Activated T-cell treated with anti-CD3 and anti-CD28 coated beads, Interleukin-2, amount 50 U/mL, for 24 hours (primary cell): ENCODE data around the gene RCBTB1.

Experiments used
- DNase-seq: peaks from one replicate; pipeline ENCODE4 v3.0.0-alpha.2; 2020
- H3K27ac Mint-ChIP-seq: 2 replicates; pipeline ENCODE4 v1.8.0; 2020; ENCODE audit warnings: mild to moderate bottlenecking, mixed read lengths
- H3K27me3 Mint-ChIP-seq: 2 replicates; pipeline ENCODE4 v1.8.0; 2020; ENCODE audit warnings: mixed read lengths
- H3K36me3 Mint-ChIP-seq: 2 replicates; pipeline ENCODE4 v1.8.0; 2020; ENCODE audit warnings: low read depth, mixed read lengths
- H3K4me1 Mint-ChIP-seq: 2 replicates; pipeline ENCODE4 v1.8.0; 2020; ENCODE audit warnings: low read depth, mixed read lengths
- H3K4me3 Mint-ChIP-seq: 2 replicates; pipeline ENCODE4 v1.8.0; 2020; ENCODE audit warnings: mild to moderate bottlenecking, moderate library complexity, mixed read lengths
- H3K9me3 Mint-ChIP-seq: 2 replicates; pipeline ENCODE4 v1.8.0; 2020; ENCODE audit warnings: mixed read lengths

The RCBTB1 gene

DNA sequence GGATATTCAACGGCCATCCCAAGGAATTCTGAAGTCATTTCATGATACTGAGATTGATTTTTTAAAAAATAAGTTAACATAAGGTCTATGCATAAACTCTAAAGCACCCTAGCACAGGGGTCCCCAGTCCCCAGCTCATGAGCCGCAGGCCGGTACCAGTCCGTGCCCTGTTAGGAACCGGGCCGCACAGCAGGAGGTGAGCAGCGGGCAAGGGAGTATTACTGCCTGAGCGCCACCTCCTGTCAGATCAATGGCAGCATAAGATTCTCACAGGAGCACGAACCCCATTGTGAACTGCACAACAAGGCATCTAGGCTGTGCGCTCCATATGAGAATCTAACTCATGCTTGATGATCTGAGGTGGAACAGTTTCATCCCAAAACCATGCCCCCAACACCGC, 31.0 kb downstream of the RCBTB1 start:
- Mint-ChIP-seq H3K4me1 (no peaks in the 10 kb centered on the region), H3K4me3 (no peak overlapping the region), H3K27ac (no peak overlapping the region), H3K9me3 (no peaks in the 10 kb centered on the region), H3K36me3 (peaks cover 74% of the 10 kb centered on the region), H3K27me3 (no peaks in the 10 kb centered on the region)
- no peak for DNase-seq

DNA sequence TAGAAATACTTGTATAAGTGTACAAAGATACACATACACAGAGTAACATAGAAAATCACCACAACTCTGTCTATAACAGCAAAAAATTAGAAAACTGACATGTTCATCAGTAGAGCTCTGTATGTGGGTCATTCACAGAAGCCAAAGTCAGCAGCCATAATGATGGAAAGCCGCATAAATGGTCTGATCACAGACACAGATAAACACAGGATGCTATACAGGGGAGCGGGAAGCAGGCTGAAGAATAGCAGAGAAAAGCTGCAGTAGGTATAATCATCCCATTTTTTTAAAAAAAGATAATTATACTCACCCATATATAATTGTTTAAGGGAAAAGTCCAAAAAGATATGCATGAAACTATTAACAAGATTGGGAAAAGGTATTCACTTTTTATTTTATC, 31.5 kb downstream of the RCBTB1 start:
- Mint-ChIP-seq H3K27ac (no peak overlapping the region), H3K27me3 (no peaks in the 10 kb centered on the region), H3K9me3 (no peaks in the 10 kb centered on the region), H3K36me3 (peaks cover 73% of the 10 kb centered on the region), H3K4me3 (no peak overlapping the region), H3K4me1 (no peaks in the 10 kb centered on the region)
- no peak for DNase-seq

DNA sequence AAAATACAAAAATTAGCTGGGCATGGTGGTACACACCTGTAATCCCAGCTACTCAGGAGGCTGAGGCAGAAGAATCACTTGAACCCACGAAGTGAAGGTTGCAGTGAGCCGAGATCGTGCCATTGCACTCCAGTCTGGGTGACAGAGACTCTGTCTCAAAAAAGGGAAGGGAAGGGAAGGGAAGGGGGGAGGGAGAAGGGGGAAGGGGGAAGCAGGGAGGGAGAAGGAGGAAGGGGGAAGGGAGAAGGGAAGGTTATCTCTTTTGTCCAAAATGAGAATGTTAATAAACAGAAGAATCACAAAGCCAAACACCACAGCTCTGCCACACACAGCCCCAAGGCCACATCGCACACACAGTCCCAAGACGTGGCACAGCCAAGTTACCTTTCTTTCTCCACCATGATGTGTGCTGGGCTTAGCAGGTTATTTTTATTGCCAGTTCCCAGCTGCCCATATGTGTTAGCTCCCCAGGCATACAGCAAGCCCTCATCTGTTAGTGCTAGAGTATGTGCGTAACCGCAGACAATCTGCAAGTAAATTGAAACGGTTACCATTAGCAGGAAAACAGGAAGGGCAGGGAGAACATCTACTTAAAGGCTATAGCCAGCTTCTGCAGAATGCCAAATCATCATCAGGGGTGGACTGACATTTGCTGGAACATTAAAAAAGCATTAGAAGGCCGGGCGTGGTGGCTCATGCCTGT, 34.3 kb downstream of the RCBTB1 start:
- Mint-ChIP-seq H3K27ac (no peak overlapping the region), H3K27me3 (no peaks in the 10 kb centered on the region), H3K4me1 (no peaks in the 10 kb centered on the region), H3K4me3 (no peak overlapping the region), H3K36me3 (peaks cover 79% of the 10 kb centered on the region), H3K9me3 (no peaks in the 10 kb centered on the region)
- no peak for DNase-seq

DNA sequence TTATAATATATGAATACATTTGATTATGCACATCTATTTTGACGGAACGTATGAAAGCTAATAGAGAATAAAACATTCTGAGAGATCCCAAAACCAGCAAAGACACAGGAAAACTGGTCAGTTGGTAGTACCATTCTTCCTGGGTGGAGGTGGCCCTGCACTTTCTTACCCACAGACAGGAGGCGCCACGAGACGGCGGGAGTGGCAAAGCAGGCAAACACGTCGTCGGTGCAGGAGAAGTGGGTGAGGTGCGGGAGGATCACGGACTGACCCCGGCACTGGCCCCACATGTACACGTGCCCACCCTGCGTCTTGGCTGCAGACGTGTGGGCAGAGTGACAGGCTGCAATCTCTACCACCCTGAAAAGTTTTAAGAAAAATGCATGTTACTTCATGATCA, 36.1 kb downstream of the RCBTB1 start:
- H3K4me1 Mint-ChIP-seq: no peaks in the 10 kb centered on the region
- no peak for DNase-seq
- no peaks in the 10 kb centered on the region for H3K27me3 Mint-ChIP-seq
- peaks cover 82% of the 10 kb centered on the region for H3K36me3 Mint-ChIP-seq
- no peaks in the 10 kb centered on the region for H3K9me3 Mint-ChIP-seq
- no peak overlapping the region for H3K27ac Mint-ChIP-seq
- H3K4me3 Mint-ChIP-seq: no peak overlapping the region

DNA sequence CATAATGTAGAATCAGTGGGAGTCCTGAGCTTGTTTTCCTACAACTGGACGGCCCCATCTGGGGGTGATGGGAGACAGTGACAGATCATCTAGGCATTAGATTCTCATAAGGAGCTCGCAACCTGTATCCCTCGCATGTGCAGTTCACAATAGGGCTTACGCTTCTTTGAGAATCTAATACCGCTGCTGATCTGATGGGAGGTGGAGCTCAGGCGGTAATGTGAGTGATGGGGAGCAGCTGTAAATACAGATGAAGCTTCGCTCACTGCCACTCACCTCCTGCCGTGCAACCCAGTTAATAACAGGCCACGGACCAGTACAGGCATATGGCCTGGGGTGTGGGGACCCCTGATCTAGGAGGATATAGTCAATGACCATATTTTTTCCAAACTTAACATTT, 38.8 kb downstream of the RCBTB1 start:
- no peak overlapping the region for H3K4me3 Mint-ChIP-seq
- no peaks in the 10 kb centered on the region for H3K4me1 Mint-ChIP-seq
- DNase-seq: no peak
- no peaks in the 10 kb centered on the region for H3K27me3 Mint-ChIP-seq
- H3K27ac Mint-ChIP-seq: no peak overlapping the region
- H3K9me3 Mint-ChIP-seq: no peaks in the 10 kb centered on the region
- H3K36me3 Mint-ChIP-seq: peaks cover 82% of the 10 kb centered on the region

DNA sequence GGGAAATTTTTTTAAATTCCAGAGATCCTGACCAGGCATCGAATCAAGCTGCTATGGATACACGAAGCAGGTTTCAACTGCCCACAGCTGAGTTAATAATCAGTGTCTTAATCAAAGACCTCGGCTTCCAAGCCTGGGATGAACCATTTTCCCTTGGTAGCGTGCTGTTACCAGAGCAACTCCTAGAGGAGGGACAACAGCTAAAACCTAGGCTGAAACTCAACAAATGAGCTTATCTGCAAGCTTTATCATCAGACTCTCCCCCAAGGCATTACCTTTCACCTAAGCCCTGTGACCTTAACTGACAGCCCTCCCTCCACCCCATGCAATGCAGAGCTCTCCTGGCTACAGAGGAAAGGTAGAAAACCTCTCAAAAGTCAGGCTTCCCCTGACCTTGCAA, 39.7 kb downstream of the RCBTB1 start:
- Mint-ChIP-seq H3K9me3 (no peaks in the 10 kb centered on the region), H3K4me3 (no peak overlapping the region), H3K27ac (no peak overlapping the region), H3K4me1 (peaks cover 5% of the 10 kb centered on the region), H3K27me3 (no peaks in the 10 kb centered on the region), H3K36me3 (peaks cover 84% of the 10 kb centered on the region)
- DNase-seq: no peak

DNA sequence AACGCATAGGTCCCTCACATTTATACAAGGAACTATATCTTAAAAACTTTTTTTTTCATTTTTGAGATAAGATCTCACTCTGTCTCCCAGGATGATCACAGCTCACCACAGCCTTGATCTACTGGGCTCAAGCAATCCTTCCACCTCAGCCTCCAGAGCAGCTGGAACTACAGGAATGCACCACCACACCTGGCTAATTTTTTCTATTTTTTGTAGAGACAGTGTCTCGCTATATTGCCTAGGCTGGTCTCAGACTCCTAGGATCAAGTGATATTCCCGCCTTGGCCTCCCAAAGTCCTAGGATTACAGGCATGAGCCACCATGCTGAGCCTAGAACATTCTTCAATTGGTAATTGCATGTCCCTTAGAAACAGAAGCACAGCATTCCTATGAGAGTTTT, 41.7 kb downstream of the RCBTB1 start:
- Mint-ChIP-seq H3K36me3 (peaks cover 82% of the 10 kb centered on the region), H3K4me3 (no peak overlapping the region), H3K27ac (no peak overlapping the region), H3K27me3 (no peaks in the 10 kb centered on the region), H3K9me3 (no peaks in the 10 kb centered on the region), H3K4me1 (peaks cover 21% of the 10 kb centered on the region)
- DNase-seq: no peak

DNA sequence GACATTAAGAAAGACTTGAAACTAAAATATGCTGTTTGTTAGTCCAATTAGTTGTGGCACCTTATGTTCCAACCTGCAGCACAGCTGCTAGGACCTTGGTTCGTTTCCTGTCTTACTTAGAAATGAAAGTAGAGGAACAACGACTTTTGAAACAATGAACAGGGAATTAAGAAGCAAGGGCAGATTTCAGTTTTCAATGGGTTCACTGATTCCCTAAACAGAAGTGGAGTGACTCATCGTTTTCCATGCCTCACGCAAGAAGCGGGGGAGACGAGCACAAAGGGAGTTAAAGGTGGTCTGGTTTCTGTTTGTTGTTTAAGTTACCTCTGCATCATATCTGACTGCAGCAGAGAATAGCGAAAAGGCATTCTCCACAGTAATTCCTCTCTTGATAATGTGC, 44.8 kb downstream of the RCBTB1 start:
- no peak for DNase-seq
- Mint-ChIP-seq H3K27ac (peak overlapping the region; percentile 59), H3K27me3 (no peaks in the 10 kb centered on the region), H3K4me1 (peaks cover 21% of the 10 kb centered on the region), H3K36me3 (peaks cover 78% of the 10 kb centered on the region), H3K9me3 (no peaks in the 10 kb centered on the region), H3K4me3 (peak overlapping the region; percentile 13)

DNA sequence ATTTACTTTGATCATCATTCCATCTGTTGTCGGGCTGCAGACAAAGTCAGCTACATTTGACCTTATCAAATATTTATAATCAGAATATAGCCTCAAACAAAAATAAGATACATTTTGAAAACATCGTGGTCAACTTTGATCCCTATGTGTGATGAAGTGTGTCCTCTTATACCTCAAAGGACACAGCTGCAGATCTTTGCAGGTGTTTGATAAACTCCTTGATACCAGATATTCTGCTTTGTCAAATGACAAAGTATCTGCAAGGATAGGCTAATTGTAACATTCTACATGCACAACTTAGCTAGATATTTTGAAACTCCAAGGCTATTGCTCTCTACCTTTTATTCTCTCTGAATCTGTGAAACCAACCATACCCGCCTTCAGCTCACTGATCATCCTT, 45.6 kb downstream of the RCBTB1 start:
- DNase-seq: no peak
- H3K4me1 Mint-ChIP-seq: peaks cover 21% of the 10 kb centered on the region
- peaks cover 77% of the 10 kb centered on the region for H3K36me3 Mint-ChIP-seq
- no peaks in the 10 kb centered on the region for H3K27me3 Mint-ChIP-seq
- H3K4me3 Mint-ChIP-seq: no peak overlapping the region
- H3K9me3 Mint-ChIP-seq: no peaks in the 10 kb centered on the region
- peak overlapping the region; percentile 59 for H3K27ac Mint-ChIP-seq

DNA sequence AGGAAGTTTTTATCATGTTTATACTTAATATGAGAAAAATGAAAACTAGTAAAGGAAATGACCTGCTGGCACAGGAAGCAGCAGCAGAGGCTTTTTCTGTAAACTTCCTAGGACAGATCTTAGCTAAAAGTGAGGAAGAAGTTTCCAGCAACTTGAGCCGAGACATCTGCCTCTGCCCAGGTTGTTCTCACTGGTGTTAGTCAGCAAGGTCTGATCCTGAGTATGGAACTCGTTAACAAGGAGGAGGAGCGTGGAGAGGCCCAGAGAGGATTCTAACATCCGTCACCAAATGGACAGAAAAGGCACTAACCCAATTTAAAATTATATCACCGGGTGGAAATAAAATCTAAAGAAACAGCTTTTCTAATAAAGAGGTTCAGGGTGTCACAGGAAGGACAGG, 46.0 kb downstream of the RCBTB1 start:
- peaks cover 74% of the 10 kb centered on the region for H3K36me3 Mint-ChIP-seq
- peaks cover 22% of the 10 kb centered on the region for H3K4me1 Mint-ChIP-seq
- peak overlapping the region; percentile 74 for H3K27ac Mint-ChIP-seq
- no peaks in the 10 kb centered on the region for H3K27me3 Mint-ChIP-seq
- DNase-seq: no peak
- H3K9me3 Mint-ChIP-seq: no peaks in the 10 kb centered on the region
- H3K4me3 Mint-ChIP-seq: no peak overlapping the region

DNA sequence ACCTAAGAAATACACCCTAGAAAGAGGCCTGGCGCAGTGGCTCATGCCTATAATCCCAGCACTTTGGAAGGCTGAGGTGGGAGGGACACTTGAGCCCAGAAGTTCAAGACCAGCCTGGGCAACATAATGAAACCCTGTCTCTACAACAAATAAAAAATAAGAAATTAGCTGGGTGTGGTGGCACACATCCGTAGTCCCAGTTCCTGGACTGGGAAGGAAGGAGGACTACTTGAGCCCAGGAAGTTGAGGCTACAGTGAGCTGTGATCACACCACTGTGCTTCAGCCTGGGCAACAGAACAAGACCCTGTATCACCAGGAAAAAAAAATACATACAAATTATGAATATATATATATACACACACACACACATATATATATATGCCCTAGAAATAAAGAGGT, 47.0 kb downstream of the RCBTB1 start:
- H3K27me3 Mint-ChIP-seq: no peaks in the 10 kb centered on the region
- DNase-seq: no peak
- peaks cover 76% of the 10 kb centered on the region for H3K36me3 Mint-ChIP-seq
- H3K27ac Mint-ChIP-seq: no peak overlapping the region
- no peak overlapping the region for H3K4me3 Mint-ChIP-seq
- H3K4me1 Mint-ChIP-seq: peaks cover 26% of the 10 kb centered on the region
- H3K9me3 Mint-ChIP-seq: no peaks in the 10 kb centered on the region

DNA sequence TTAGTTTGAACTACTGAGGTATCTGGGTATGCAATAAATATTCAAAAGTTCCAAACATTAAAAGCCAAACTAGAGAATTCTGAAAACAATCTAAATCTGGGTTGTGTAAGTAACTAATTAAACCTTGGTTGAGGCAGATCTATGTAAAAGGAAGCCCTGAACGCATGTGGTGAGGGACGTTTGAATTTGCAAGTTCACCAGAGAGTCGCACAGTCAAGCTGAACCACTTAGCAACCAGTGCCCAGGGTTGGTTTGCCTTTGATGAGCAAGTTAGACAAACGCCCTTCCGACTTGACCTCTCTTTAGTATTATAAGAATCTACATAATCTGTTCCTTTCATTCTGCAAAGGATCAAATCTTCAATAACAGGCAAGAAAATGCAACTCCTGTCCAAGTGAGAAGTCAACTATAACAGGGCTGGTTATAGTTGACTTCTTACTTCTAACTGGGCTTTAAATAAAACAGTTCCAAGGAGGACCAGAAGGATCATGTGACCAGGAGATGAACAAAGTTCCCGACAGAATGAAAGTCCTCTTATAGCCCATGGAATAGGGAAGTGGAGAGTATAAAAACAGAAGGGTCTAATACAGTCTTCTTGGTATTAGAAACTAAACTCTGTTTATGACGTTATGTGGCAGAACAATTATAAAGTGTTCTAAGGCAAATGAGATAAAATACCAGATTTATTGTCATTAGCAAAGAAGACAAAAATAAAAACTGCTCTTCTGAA, 49.0 kb downstream of the RCBTB1 start:
- Mint-ChIP-seq H3K9me3 (no peaks in the 10 kb centered on the region), H3K4me3 (no peak overlapping the region), H3K27me3 (no peaks in the 10 kb centered on the region), H3K27ac (no peak overlapping the region), H3K4me1 (peaks cover 33% of the 10 kb centered on the region), H3K36me3 (peaks cover 76% of the 10 kb centered on the region)
- DNase-seq: no peak

DNA sequence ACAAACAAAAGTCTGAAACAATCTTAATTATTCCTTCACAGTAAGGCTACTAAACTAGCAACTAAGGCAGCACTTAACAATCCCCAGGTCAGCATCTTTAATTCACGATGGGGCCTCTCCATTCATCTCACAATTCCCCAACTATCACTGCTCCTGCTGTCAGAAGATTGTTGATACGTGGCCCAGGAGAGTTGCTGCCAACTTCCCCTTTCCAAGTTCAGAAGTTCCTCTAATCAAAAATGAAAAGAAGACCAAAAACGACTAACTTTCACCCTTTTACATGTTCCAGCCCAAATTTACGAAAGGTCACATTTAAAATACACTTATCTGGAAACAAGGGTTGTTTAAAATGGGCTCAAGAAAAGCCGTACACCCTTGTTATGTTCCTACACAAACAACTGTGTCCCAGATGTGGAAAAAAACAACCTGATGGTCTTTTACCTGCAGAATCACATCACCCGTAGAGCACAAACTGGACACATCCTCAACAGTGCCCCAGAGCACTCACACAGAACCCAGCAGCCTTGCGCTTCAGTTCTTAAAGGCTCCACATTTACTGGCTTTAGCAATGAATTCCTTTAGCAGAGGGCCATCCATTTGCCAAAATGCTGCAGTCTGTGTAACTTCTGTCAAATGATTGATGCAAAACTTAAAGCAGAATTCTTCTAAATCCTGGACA, 51.6 kb downstream of the RCBTB1 start:
- Mint-ChIP-seq H3K36me3 (peaks cover 73% of the 10 kb centered on the region), H3K27me3 (no peaks in the 10 kb centered on the region), H3K27ac (no peak overlapping the region), H3K4me3 (no peak overlapping the region), H3K4me1 (peaks cover 18% of the 10 kb centered on the region), H3K9me3 (no peaks in the 10 kb centered on the region)
- no peak for DNase-seq

DNA sequence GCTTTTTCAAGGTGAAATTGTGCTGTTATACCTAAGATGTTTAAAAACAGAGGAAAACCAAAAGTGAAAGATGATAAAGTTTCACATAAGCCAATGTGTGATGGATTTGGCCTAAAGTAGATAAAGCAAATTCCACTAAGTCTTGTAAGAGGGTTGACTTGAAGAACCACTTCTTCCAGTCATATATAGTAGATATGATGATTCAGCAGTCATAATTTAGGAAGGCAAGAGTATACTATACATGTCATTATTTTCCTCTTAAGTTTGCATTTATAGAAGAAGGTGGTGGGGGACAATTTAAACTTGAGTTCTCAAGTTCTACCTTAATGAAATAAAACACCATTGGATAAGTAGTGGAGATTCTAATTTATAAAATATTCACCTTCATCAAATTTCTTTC, 52.3 kb downstream of the RCBTB1 start:
- Mint-ChIP-seq H3K4me1 (peaks cover 18% of the 10 kb centered on the region), H3K36me3 (peaks cover 78% of the 10 kb centered on the region), H3K27ac (peak overlapping the region; percentile 35), H3K4me3 (no peak overlapping the region), H3K27me3 (no peaks in the 10 kb centered on the region), H3K9me3 (no peaks in the 10 kb centered on the region)
- DNase-seq: no peak

DNA sequence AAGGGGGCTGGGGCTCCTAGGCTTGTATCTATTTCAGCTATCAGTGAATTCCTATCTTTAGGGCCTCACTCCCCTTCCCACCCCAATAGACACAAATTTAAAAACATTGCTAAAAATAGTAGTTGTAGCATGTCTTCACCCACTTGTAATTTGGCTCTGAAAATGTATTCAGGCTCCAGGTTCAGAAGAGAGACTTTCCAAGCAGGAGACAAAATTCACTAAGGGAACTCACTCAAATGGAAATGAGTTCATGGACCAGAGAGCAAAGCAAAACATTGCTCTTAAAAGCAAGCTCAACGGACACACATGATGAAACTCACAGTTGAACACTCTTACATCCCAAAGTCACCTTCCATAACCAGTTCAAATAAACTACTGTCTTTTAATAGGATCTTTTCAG, 52.8 kb downstream of the RCBTB1 start:
- Mint-ChIP-seq H3K4me3 (no peak overlapping the region), H3K4me1 (peaks cover 18% of the 10 kb centered on the region), H3K27me3 (no peaks in the 10 kb centered on the region), H3K9me3 (no peaks in the 10 kb centered on the region), H3K36me3 (peaks cover 76% of the 10 kb centered on the region), H3K27ac (peak overlapping the region; percentile 35)
- DNase-seq: no peak
